ENCODE measurements around the gene RELB. TPM values are rescaled to one million over a fixed set of nuclear protein-coding genes. Genes with fewer than 3 reads are reported as not detected.

Gene RELB
- total and polyA plus RNA-seq, 9 of the 15 experiments (the other 6 are each of a cell fraction or from before 2014, with no cell fraction given): 0.15 to 1.1 (median 0.28) TPM; not detected in 2

- whole genome bisulfite sequencing (ENCODE audit: insufficient coverage, low coverage, missing lambda C conversion rate): 93% methylated on average over 14 of the region's 14 CpGs
- H3K4me3 ChIP-seq: no peak overlapping the region
- peaks cover 74% of the 10 kb centered on the region; the same call in 2 of the 3 replicates for H3K36me3 ChIP-seq (ENCODE audit: control insufficient read depth, insufficient read depth, low read length)
- no peaks in the 10 kb centered on the region for H3K79me2 ChIP-seq (ENCODE audit: control insufficient read depth, insufficient read depth, low read length)
- TF ChIP-seq ZNF354B (CRISPR knock-in tag; IDR thresholded peaks at IDR 0.05) (no peak), NR4A1 (CRISPR knock-in tag; IDR thresholded peaks at IDR 0.05) (no peak), NR4A1 (tag; IDR thresholded peaks at IDR 0.05) (no peak), CTCFL (IDR thresholded peaks at IDR 0.05; ENCODE audit: borderline replicate concordance, insufficient read depth, low read depth, low read length, poor library complexity, severe bottlenecking) (no peak), ETS2 (tag; IDR thresholded peaks at IDR 0.05; ENCODE audit: borderline replicate concordance, poor library complexity, severe bottlenecking) (no peak), HNRNPH1 (optimal IDR thresholded peaks at IDR 0.05; ENCODE audit: low read depth, low read length) (no peak), CBX2 (IDR thresholded peaks at IDR 0.05; ENCODE audit: insufficient read depth, low read length, poor library complexity, severe bottlenecking) (no peak), TCF7L2 (IDR thresholded peaks at IDR 0.05; ENCODE audit: low read depth, low read length) (no peak), FOXM1 (IDR thresholded peaks at IDR 0.05; ENCODE audit: low read depth) (no peak), FOXM1 (CRISPR knock-in tag; IDR thresholded peaks at IDR 0.05; ENCODE audit: low read depth) (no peak), ZNF445 (CRISPR knock-in tag; IDR thresholded peaks at IDR 0.05; ENCODE audit: low read depth) (no peak), XRCC4 (IDR thresholded peaks at IDR 0.05; ENCODE audit: extremely low read depth, insufficient read depth, insufficient read length) (no peak), U2AF2 (optimal IDR thresholded peaks at IDR 0.05; ENCODE audit: low read depth, low read length) (no peak)
- FAIRE-seq (no peak), DNase-seq (ENCODE audit: extremely low read depth in 1 of 4, low spot score in 3 of 4) (no peak), ATAC-seq (no peak)
- no peak overlapping the region for H3K27ac ChIP-seq (ENCODE audit: extremely low read depth, low read depth, low read length)
- H3K4me1 ChIP-seq (replicated peaks in 1 of 2; ENCODE audit: control insufficient read depth in 2 of 2, insufficient read depth in 2 of 2, low read length in 2 of 2): peaks cover 0 to 21% of the 10 kb centered on the region in 2 experiments; a peak in 2 of 5 replicates
- H3K9me3 ChIP-seq (replicated peaks; ENCODE audit: control insufficient read depth, insufficient read depth, low read depth, low read length): no peaks in the 10 kb centered on the region
- H2AFZ ChIP-seq (ENCODE audit: low read depth, low read length): no peak overlapping the region
- no peak overlapping the region for H3K9ac ChIP-seq (ENCODE audit: insufficient read depth in 1 of 2, low read depth in 2 of 2, low read length in 2 of 2)
- no peak overlapping the region for H3K4me2 ChIP-seq (ENCODE audit: insufficient read depth, low read length)
- ChIA-PET POLR2A (interaction anchor here (1.4 kb wide), 1 partner anchor 32 kb away, joined by 3 read pairs; no protein-coding TSS in a partner anchor), CTCF (ENCODE audit: low intra/inter-chr PET ratio) (interaction anchor here (0.6 kb wide), 1 partner anchor 190 kb away, joined by 4 read pairs; no protein-coding TSS in a partner anchor)
- intact Hi-C loops (cut with micrococcal nuclease): no loop called here
- no peaks in the 10 kb centered on the region for H3K9me1 ChIP-seq (ENCODE audit: control insufficient read depth, insufficient read depth, low read length)
- BruUV-seq (replicated peaks): no TSS peak
- no peaks in the 10 kb centered on the region for H3K27me3 ChIP-seq (ENCODE audit: control insufficient read depth in 2 of 2, insufficient read depth in 2 of 2, low read length in 2 of 2)
- no peaks in the 10 kb centered on the region; the same call in 1 of the 2 replicates for H4K20me1 ChIP-seq (replicated peaks; ENCODE audit: control insufficient read depth, insufficient read depth, low read length)
- in situ Hi-C loops (cut with MboI): no loop called here
Observed at GRCh38 chr19:44990459-44990858, 10.8 kb upstream of the RELB start.

Data from K562 (cell line).